IPS DF 19.7 (cell line): ENCODE results near the gene PPP2CA.
A peak's percentile ranks its signal among the peaks of the same experiment; 100 is the strongest.

ENCODE experiments used
- DNase-seq: peaks from one replicate; pipeline ENCODE4 v3.0.0-alpha.2; 2013; ENCODE audit warnings: low read depth, low spot score

Gene PPP2CA

GRCh38 chr5:134148986-134149539 is 76.8 kb downstream of the PPP2CA start:
- DNase-seq: no peak

GRCh38 chr5:134148316-134148715 is 77.6 kb downstream of the PPP2CA start:
- no peak for DNase-seq

GRCh38 chr5:134146651-134147518 is 79.0 kb downstream of the PPP2CA start:
- DNase-seq: no peak

- peak; percentile 20 for DNase-seq
These were observed 79.9 kb downstream of the PPP2CA start for GRCh38 chr5:134145779-134146581.

- no peak for DNase-seq
These were observed 80.7 kb downstream of the PPP2CA start for GRCh38 chr5:134145041-134145757.
